GM12801 (cell line): ENCODE results near the gene GPR27.

Source experiments
- CTCF ChIP-seq: IDR thresholded peaks from one replicate; pipeline ENCODE4 v1.5.1; 2011; ENCODE audit warnings: control low read depth; ENCODE audit not compliant: insufficient read length; ENCODE audit errors: extremely low read depth

The GPR27 gene

GRCh38 chr3:71724171-71724453, 29.5 kb upstream of the GPR27 start:
- no peak for TF ChIP-seq CTCF

- TF ChIP-seq CTCF, result no peak
These were observed 28.9 kb upstream of the GPR27 start for GRCh38 chr3:71724584-71725270.

DNA sequence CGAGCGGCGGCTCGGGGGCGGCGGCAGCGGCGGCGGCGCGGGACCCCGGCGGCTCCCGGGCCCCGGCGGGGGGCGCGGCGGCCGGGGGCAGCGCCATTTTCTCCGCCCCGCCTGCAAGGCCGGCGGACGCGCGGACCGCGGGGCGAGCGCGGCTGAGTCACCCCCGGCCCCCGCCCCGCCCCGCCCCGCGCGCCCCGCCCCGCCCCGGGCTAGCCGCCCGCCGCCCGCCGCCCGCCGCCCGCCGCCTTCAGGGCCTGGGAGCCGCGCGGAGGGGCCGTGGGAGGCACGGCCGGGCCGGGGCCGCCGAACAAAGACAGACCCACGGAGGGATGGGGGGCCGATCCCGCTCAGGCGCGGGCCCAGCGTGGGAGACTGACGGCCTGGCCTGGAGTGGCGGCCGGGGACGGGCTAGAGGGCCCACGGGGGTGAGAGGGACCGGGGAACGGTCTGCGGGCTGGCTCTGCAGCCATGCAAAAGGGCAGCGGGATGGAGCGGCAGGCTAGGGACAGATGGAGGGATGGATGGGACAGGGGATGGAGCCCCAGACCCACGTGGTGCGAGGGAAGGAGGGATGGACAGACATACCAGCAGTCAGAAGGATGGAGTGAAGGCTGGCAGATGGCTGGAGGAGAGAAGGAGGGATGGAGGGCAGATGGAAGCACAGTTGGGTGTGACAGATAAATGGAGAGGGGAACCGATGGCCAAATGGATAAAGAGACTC, 28.2 kb upstream of the GPR27 start, which contains the start of gene EIF4E3:
EIF4E3 (minus strand) TSS at position 132 of the 721 bp plus-strand sequence; CDS start at position 97, 35 bp downstream.
- TF ChIP-seq CTCF, result no peak

GRCh38 chr3:71726146-71726545, 27.5 kb upstream of the GPR27 start:
- TF ChIP-seq CTCF, result no peak

DNA sequence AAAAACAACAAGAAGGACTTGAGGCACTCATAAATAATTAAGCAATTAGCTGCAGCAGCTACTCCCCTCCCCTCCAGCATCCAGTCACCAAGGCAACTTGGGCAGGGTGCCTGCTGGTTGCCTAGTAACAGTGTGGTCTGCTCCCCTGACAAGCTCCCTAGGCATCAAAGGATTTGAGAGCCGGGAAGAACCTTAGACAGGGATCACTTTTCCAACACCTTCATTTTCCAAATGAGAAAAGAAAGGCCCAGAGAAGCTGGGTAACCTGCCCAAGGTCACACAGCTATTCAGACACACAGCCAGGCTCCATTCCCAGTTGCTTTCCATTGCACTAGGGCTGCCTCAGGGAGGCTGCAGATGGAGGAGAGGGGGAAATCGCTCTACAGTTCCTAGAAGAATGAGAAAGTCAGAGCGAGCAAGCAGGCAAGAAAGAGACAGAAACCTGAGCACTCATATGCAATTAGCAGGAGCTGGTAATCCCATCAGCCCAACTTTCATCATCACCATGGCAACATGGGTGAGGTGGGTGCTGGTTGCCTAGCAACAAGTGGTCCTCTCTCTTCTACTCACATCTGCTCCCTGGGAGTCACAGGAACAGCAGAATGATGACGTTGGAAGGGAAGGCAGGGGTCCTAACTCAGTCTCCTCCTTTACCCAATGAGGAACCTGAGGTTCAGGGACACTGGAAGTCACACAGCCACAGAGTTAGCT, 24.9 kb upstream of the GPR27 start:
- TF ChIP-seq CTCF, result no peak

DNA sequence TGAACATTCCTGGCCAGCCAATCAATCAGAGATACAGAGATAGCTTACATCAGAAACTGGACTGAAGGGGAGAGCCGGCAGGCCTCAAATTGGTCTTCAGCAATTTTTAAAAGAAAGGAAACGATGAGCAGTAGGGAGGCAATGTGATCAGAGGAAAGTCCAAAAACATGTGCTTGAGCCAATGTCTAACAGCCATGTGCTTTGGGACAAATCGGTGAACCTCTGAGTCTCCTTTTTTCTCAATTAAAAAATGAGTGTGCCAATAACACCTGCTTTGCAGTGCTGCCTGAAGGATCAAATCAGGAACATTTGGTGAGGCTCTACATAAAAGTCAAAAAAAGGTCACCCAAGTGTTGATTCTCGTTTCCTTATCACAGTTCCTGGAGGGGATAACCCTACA, 21.0 kb upstream of the GPR27 start:
- TF ChIP-seq CTCF, result no peak

GRCh38 chr3:71733319-71733718, 20.3 kb upstream of the GPR27 start:
- TF ChIP-seq CTCF, result no peak
